DND-41 (cell line): ENCODE data around the gene DNPH1.
A peak's percentile ranks its signal among the peaks of the same experiment; 100 is the strongest.

Source experiments
- ATAC-seq: fragments of 200-7000 bp; cut with Tn5 transposase; 3 replicates; pipeline ENCODE4 v1.9.1; 2021; ENCODE audit warnings: low read depth; ENCODE audit not compliant: insufficient read depth
- DNase-seq: peaks from one replicate; pipeline ENCODE4 v3.0.0-alpha.2; 2020
- H2AFZ ChIP-seq: 2 replicates; pipeline ENCODE4 v1.6.0; 2012; ENCODE audit warnings: low read depth, low read length
- H3K27ac ChIP-seq: 2 replicates; pipeline ENCODE4 v1.5.1; 2012; ENCODE audit warnings: low read length, inconsistent platforms
- H3K27me3 ChIP-seq: fragments of 200-600 bp; sonication (generic); 2 replicates; pipeline ENCODE4 v1.6.0; 2012; ENCODE audit warnings: low read length, mild to moderate bottlenecking, inconsistent platforms; ENCODE audit not compliant: insufficient read depth, poor library complexity
- H3K36me3 ChIP-seq: 2 replicates; pipeline ENCODE4 v1.5.1; 2012; ENCODE audit warnings: low read length, inconsistent platforms; ENCODE audit not compliant: insufficient read depth
- H3K4me1 ChIP-seq: 2 replicates; pipeline ENCODE4 v1.5.1; 2012; ENCODE audit warnings: mild to moderate bottlenecking, low read length; ENCODE audit not compliant: insufficient read depth
- H3K4me2 ChIP-seq: 2 replicates; pipeline ENCODE4 v1.6.0; 2012; ENCODE audit warnings: mild to moderate bottlenecking, moderate library complexity, low read length, inconsistent platforms; ENCODE audit not compliant: insufficient read depth
- H3K4me3 ChIP-seq, 2 experiments: fragments of 200-600 bp in 1 of 2; shearing (Covaris generic) in 1 of 2; 2 replicates each; pipeline ENCODE4 v1.5.1; 2012 to 2016; ENCODE audit warnings: inconsistent platforms in 2 of 2, low read length in 2 of 2, mild to moderate bottlenecking in 2 of 2, low read depth in 1 of 2, moderate library complexity in 1 of 2
- H3K79me2 ChIP-seq: 2 replicates; pipeline ENCODE4 v1.6.0; 2012; ENCODE audit warnings: low read length, inconsistent platforms; ENCODE audit not compliant: insufficient read depth
- H3K9ac ChIP-seq: 2 replicates; pipeline ENCODE4 v1.6.0; 2012; ENCODE audit warnings: low read depth, mild to moderate bottlenecking, inconsistent platforms, low read length, moderate library complexity
- H3K9me3 ChIP-seq: 2 replicates; pipeline ENCODE4 v1.5.1; 2012; ENCODE audit warnings: low read length, moderate library complexity, mild to moderate bottlenecking, inconsistent platforms; ENCODE audit not compliant: insufficient read depth, severe bottlenecking
- H4K20me1 ChIP-seq: 2 replicates; pipeline ENCODE4 v1.6.0; 2012; ENCODE audit warnings: low read length; ENCODE audit not compliant: insufficient read depth
- EZH2 ChIP-seq: IDR thresholded peaks from 3 replicates; pipeline ENCODE4 v1.6.1; 2012; ENCODE audit warnings: borderline replicate concordance, low read depth, mild to moderate bottlenecking, moderate library complexity, low read length, inconsistent platforms; ENCODE audit not compliant: severe bottlenecking
- TF ChIP-seq, protein P1 (sequence below): IDR thresholded peaks from 2 replicates; pipeline ENCODE4 v1.5.1; 2012; ENCODE audit warnings: borderline replicate concordance, low read length, moderate library complexity, mild to moderate bottlenecking; ENCODE audit not compliant: poor library complexity, severe bottlenecking; ENCODE audit errors: extremely low read depth

DNPH1 gene

DNA sequence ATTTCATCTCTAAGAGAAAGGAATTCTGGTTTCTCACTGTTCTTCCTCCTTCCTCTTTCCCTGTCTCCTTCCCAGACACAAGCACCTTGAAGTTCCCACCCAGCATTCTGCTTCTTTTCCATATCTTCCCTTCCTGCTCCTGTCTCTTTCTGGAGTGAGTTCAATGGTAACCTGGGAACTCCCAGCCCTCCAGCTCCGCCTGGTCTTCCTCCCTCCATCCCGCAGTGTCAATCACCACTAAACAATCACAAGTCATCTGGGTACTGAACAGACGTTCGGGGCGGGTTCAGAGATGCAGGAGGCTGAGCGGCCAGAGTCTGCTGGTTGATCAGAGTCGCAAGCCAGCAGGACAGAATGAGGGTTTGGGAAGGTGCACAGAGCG, 21.7 kb upstream of the DNPH1 start:
- ATAC-seq (no peak), DNase-seq (no peak)
- no peak overlapping the region for H3K9ac ChIP-seq
- H3K79me2 ChIP-seq, result no peaks in the 10 kb centered on the region
- TF ChIP-seq EZH2, result no peak
- TF ChIP-seq, protein P1, sequence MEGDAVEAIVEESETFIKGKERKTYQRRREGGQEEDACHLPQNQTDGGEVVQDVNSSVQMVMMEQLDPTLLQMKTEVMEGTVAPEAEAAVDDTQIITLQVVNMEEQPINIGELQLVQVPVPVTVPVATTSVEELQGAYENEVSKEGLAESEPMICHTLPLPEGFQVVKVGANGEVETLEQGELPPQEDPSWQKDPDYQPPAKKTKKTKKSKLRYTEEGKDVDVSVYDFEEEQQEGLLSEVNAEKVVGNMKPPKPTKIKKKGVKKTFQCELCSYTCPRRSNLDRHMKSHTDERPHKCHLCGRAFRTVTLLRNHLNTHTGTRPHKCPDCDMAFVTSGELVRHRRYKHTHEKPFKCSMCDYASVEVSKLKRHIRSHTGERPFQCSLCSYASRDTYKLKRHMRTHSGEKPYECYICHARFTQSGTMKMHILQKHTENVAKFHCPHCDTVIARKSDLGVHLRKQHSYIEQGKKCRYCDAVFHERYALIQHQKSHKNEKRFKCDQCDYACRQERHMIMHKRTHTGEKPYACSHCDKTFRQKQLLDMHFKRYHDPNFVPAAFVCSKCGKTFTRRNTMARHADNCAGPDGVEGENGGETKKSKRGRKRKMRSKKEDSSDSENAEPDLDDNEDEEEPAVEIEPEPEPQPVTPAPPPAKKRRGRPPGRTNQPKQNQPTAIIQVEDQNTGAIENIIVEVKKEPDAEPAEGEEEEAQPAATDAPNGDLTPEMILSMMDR, result no peak
- no peaks in the 10 kb centered on the region for H4K20me1 ChIP-seq
- peaks cover 25% of the 10 kb centered on the region for H3K27me3 ChIP-seq
- H3K4me3 ChIP-seq, result no peak overlapping the region
- no peak overlapping the region for H3K4me2 ChIP-seq
- no peak overlapping the region for H2AFZ ChIP-seq
- H3K9me3 ChIP-seq, result no peaks in the 10 kb centered on the region
- H3K4me1 ChIP-seq, result peaks cover 16% of the 10 kb centered on the region
- H3K27ac ChIP-seq, result no peak overlapping the region
- H3K36me3 ChIP-seq, result no peaks in the 10 kb centered on the region

DNA sequence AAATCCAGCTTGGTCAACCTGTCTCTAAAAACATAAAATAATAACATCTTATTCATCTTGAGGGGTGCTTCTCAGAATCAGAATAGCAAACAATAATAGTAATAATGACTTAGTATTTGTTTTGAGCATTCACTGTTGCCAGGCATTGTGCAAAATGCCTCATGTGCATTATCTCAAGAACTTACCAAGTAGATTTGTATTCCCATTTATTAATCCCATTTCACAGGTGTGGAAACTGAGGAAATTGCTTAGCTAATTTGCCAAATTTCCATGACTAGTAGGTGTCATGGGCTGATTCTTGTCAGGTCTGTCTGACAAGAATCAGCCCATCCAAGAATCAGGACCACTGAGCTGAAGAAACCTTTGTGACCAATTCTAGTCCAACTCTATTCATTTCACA, 19.5 kb upstream of the DNPH1 start:
- no peak for DNase-seq

DNA sequence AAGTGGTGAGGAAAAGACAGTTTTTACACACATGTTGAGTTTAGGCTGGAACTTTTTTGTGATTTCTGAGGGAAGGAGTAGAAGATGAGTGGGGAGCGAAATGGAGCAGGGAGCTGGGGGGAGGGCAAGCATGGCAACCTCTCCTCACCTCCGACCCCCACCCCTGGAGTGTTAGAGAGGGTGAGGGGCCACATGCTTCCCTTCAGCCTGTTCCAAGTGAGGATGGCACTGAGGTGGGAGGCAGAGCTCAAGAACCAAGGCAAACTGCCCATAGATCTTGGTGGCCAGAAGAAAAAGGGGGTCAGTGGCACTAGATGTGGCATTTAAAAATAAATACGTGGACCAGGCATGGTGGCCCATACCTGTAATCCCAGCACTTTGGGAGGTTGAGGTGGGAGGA, 18.8 kb upstream of the DNPH1 start:
- no peak overlapping the region for H3K4me3 ChIP-seq
- ATAC-seq (no peak), DNase-seq (no peak)
- H3K27me3 ChIP-seq, result peaks cover 44% of the 10 kb centered on the region
- H3K9ac ChIP-seq, result no peak overlapping the region
- H3K4me2 ChIP-seq, result no peak overlapping the region
- TF ChIP-seq, protein P1, result no peak
- no peak for TF ChIP-seq EZH2
- H3K79me2 ChIP-seq, result no peaks in the 10 kb centered on the region
- H3K4me1 ChIP-seq, result peaks cover 16% of the 10 kb centered on the region
- H3K36me3 ChIP-seq, result no peaks in the 10 kb centered on the region
- no peak overlapping the region for H3K27ac ChIP-seq
- peak overlapping the region; percentile 85; the same call in 1 of the 2 replicates for H2AFZ ChIP-seq
- H3K9me3 ChIP-seq, result no peaks in the 10 kb centered on the region
- no peaks in the 10 kb centered on the region for H4K20me1 ChIP-seq

More for the DNA sequence above, 19.5 kb upstream of the DNPH1 start:
- peaks cover 44% of the 10 kb centered on the region for H3K27me3 ChIP-seq
- no peaks in the 10 kb centered on the region for H3K36me3 ChIP-seq
- H4K20me1 ChIP-seq, result no peaks in the 10 kb centered on the region
- H3K9ac ChIP-seq, result no peak overlapping the region
- no peaks in the 10 kb centered on the region for H3K79me2 ChIP-seq
- no peaks in the 10 kb centered on the region for H3K9me3 ChIP-seq
- no peak overlapping the region for H3K4me2 ChIP-seq
- no peak overlapping the region for H3K27ac ChIP-seq
- H3K4me3 ChIP-seq, result no peak overlapping the region
- ATAC-seq, result no peak
- peaks cover 16% of the 10 kb centered on the region for H3K4me1 ChIP-seq
- H2AFZ ChIP-seq, result no peak overlapping the region
- TF ChIP-seq, protein P1, result no peak
- no peak for TF ChIP-seq EZH2
